Measurements from ENCODE around the gene RAD1.
"Not testable (repeated sequence)": the region's sequence is repeated elsewhere in the genome, so short reads cannot be mapped to it uniquely, and the experiment has no call there.

RAD1 gene

GRCh38 chr5:34915139-34915855 is at the start of gene RAD1, which contains the start of gene BRIX1:
Gene RAD1 (minus strand): TSS chr5:34915504. CDS start chr5:34914892, 612 bp downstream.
Gene BRIX1 (plus strand): TSS chr5:34915711. CDS start chr5:34915739, 28 bp downstream.
- DNase-seq: peak; percentile 97 to 98 (median 98)

GRCh38 chr5:34959323-34959722 is 44.0 kb upstream of the RAD1 start:
- DNase-seq: no peak

GRCh38 chr5:34957857-34958690 is 42.8 kb upstream of the RAD1 start:
- peak in 2 of 3 donors; percentile 15 for DNase-seq

GRCh38 chr5:34957321-34957720 is 42.0 kb upstream of the RAD1 start:
- peak; percentile 24 to 55 (median 38) for DNase-seq

- no peak for DNase-seq
Measured at GRCh38 chr5:34944460-34945047, 29.2 kb upstream of the RAD1 start.

- no peak for DNase-seq
Measured at GRCh38 chr5:34944044-34944443, 28.7 kb upstream of the RAD1 start.

GRCh38 chr5:34941936-34942335 is 26.6 kb upstream of the RAD1 start:
- DNase-seq: no peak

GRCh38 chr5:34932947-34933346 is 17.6 kb upstream of the RAD1 start:
- DNase-seq: no peak

GRCh38 chr5:34930870-34931269 is 15.6 kb upstream of the RAD1 start:
- no peak for DNase-seq

- no peak for DNase-seq
Measured at GRCh38 chr5:34930462-34930844, 15.1 kb upstream of the RAD1 start.

- peak; percentile 91 to 95 (median 92) for DNase-seq
Measured at GRCh38 chr5:34929720-34930461, 14.6 kb upstream of the RAD1 start.

GRCh38 chr5:34929134-34929719 is 13.9 kb upstream of the RAD1 start, which contains the start of gene DNAJC21:
Gene DNAJC21 (plus strand): TSS chr5:34929559. CDS start chr5:34929820, 261 bp downstream.
- DNase-seq: peak; percentile 98 to 100 (median 100)

- DNase-seq: peak; percentile 64 to 75 (median 66)
Measured at GRCh38 chr5:34928267-34928666, 13.0 kb upstream of the RAD1 start.

- DNase-seq: no peak
Measured at GRCh38 chr5:34927785-34928184, 12.5 kb upstream of the RAD1 start.

- DNase-seq: no peak
Measured at GRCh38 chr5:34926318-34926888, 11.1 kb upstream of the RAD1 start.

GRCh38 chr5:34924462-34924765 is 9.1 kb upstream of the RAD1 start:
- DNase-seq: no peak

- DNase-seq: peak; percentile 45 to 71 (median 65)
Measured at GRCh38 chr5:34923694-34924461, 8.6 kb upstream of the RAD1 start.

GRCh38 chr5:34923256-34923655 is 8.0 kb upstream of the RAD1 start:
- not testable (repeated sequence) for DNase-seq

GRCh38 chr5:34919077-34919476 is 3.8 kb upstream of the RAD1 start:
- DNase-seq: no peak

GRCh38 chr5:34918025-34918424 is 2.7 kb upstream of the RAD1 start:
- DNase-seq: no peak

GRCh38 chr5:34916518-34916917 is 1.2 kb upstream of the RAD1 start:
- DNase-seq: no peak

Data from suppressor macrophage treated with lipopolysaccharide for 1 hour (primary cell).